ENCODE data around the gene ADGRD1. TPM values are rescaled to one million over a fixed set of nuclear protein-coding genes. Genes with fewer than 3 reads are reported as not detected.

ADGRD1 gene
- total RNA-seq, 2 donors from 2014 or later = 21.3 to 37.0 TPM

DNA sequence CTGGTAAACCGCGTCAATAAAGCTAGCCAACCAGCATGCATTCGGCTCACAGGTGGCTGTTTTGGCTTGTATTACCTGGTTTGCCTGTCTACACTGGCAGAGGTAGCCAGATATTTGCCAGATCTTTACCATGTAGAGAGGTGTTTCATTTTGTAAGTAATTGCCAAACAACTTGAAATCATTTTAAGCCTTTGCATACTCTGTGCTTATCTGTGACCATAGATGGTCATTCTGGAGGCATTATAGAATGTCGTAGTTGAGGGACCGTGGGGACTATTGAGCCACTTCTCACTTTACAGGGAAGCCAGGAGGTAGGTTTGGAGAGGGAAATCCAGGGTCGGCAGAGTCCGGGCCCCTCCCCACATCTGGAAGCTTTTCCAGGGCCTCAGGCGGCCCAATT is 5.9 kb downstream of the ADGRD1 start:
- H3K27ac ChIP-seq = no peak overlapping the region
- TF ChIP-seq, protein P1, sequence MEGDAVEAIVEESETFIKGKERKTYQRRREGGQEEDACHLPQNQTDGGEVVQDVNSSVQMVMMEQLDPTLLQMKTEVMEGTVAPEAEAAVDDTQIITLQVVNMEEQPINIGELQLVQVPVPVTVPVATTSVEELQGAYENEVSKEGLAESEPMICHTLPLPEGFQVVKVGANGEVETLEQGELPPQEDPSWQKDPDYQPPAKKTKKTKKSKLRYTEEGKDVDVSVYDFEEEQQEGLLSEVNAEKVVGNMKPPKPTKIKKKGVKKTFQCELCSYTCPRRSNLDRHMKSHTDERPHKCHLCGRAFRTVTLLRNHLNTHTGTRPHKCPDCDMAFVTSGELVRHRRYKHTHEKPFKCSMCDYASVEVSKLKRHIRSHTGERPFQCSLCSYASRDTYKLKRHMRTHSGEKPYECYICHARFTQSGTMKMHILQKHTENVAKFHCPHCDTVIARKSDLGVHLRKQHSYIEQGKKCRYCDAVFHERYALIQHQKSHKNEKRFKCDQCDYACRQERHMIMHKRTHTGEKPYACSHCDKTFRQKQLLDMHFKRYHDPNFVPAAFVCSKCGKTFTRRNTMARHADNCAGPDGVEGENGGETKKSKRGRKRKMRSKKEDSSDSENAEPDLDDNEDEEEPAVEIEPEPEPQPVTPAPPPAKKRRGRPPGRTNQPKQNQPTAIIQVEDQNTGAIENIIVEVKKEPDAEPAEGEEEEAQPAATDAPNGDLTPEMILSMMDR (IDR thresholded peaks at IDR 0.05) = no peak
- H3K4me3 ChIP-seq = no peak overlapping the region
- no peaks in the 10 kb centered on the region for H3K9me3 ChIP-seq
- no peaks in the 10 kb centered on the region for H3K27me3 ChIP-seq (replicated peaks; ENCODE audit: insufficient read depth)
- no peaks in the 10 kb centered on the region for H3K36me3 ChIP-seq
- ATAC-seq (ENCODE audit: insufficient number of reproducible peaks, low FRiP score, low read depth) (no peak), DNase-seq (ENCODE audit: low spot score) (no peak)
- H3K4me1 ChIP-seq (ENCODE audit: control insufficient read depth in 1 of 2, low read depth in 2 of 2) = peaks cover 0 to 1% of the 10 kb centered on the region in 2 donors

DNA sequence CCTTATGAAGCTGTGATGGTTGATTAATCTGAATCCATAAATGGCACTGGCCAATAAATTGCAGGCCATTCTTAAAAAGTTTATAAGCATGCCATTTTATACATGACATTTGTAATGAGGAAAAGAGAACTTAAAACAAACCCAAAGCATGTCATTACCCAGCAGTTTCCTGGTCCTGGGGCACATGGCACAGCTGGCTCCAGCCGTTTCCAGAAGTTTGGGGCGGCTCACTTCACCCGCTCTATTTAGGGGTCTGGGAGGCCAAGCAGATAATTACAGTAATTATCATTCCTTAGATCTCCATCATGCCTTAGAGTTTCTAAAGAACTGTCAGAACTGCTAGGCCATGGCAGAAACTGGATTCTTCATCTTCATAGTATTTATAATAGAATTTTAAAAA is 6.4 kb downstream of the ADGRD1 start:
- Histone ChIP-seq H3K4me3 (no peak overlapping the region), H3K9me3 (no peaks in the 10 kb centered on the region), H3K36me3 (no peaks in the 10 kb centered on the region), H3K4me1 (ENCODE audit: control insufficient read depth in 1 of 2, low read depth in 2 of 2) (no peaks in the 10 kb centered on the region), H3K27me3 (replicated peaks; ENCODE audit: insufficient read depth) (no peaks in the 10 kb centered on the region), H3K27ac (no peak overlapping the region)
- TF ChIP-seq, protein P1 (IDR thresholded peaks at IDR 0.05) = no peak
- DNase-seq (ENCODE audit: low spot score) (no peak), ATAC-seq (ENCODE audit: insufficient number of reproducible peaks, low FRiP score, low read depth) (no peak)

DNA sequence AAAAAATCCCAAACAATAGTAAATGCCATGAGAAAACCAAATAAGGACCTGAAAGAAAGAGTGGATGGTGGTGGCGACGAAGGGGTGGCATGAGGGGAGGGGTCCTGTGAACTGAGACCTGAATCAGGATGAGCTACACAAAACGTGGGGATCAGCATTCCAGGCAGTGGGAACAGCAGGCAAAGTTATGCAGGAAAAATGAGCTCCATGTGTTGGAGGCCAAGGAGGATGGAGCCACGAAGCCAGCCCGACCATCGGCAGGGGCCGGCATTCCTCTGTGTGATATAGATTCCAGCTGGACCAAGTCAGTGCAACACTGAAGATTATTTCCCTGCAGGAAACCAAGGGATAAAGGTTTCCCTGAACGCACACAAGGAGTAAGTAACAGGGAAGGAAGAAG is 7.1 kb downstream of the ADGRD1 start:
- Histone ChIP-seq H3K9me3 (no peaks in the 10 kb centered on the region), H3K4me3 (no peak overlapping the region), H3K27me3 (replicated peaks; ENCODE audit: insufficient read depth) (no peaks in the 10 kb centered on the region), H3K4me1 (ENCODE audit: control insufficient read depth in 1 of 2, low read depth in 2 of 2) (no peaks in the 10 kb centered on the region), H3K36me3 (no peaks in the 10 kb centered on the region), H3K27ac (no peak overlapping the region)
- ATAC-seq (ENCODE audit: insufficient number of reproducible peaks, low FRiP score, low read depth) = no peak
- DNase-seq (ENCODE audit: low spot score) = no peak
- TF ChIP-seq, protein P1 (IDR thresholded peaks at IDR 0.05) = no peak

DNA sequence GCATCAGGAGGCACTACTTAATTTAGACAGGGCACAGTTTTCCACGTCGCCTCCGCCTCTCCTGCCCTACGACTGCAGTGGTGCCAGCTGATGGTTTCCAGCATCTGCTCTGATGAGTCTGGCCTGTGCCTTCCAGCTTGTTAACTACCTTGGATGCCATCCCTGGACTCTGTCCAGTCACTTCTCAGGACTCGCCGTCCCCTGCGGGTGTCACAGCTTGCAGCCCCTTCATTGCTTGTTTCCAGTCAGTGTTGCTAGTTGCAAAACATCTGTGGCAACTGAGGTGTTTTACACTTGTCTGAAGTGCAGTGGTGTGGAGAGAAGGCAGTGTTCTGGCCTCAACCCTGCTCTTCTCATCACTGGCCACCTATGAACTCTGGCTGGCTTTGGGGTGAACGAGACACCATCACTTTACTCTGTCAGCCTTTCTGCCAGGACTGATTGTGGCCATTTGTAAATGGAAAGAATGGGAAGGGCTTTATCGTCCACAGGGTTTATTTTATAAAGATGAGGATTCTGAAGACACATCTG is 8.3 kb downstream of the ADGRD1 start:
- Histone ChIP-seq H3K27me3 (replicated peaks; ENCODE audit: insufficient read depth) (no peaks in the 10 kb centered on the region), H3K36me3 (peaks cover under 1% of the 10 kb centered on the region), H3K9me3 (no peaks in the 10 kb centered on the region), H3K4me1 (ENCODE audit: control insufficient read depth in 1 of 2, low read depth in 2 of 2) (no peaks in the 10 kb centered on the region), H3K4me3 (no peak overlapping the region), H3K27ac (no peak overlapping the region)
- ATAC-seq (ENCODE audit: insufficient number of reproducible peaks, low FRiP score, low read depth) (no peak), DNase-seq (ENCODE audit: low spot score) (no peak)
- TF ChIP-seq, protein P1 (IDR thresholded peaks at IDR 0.05) = no peak

DNA sequence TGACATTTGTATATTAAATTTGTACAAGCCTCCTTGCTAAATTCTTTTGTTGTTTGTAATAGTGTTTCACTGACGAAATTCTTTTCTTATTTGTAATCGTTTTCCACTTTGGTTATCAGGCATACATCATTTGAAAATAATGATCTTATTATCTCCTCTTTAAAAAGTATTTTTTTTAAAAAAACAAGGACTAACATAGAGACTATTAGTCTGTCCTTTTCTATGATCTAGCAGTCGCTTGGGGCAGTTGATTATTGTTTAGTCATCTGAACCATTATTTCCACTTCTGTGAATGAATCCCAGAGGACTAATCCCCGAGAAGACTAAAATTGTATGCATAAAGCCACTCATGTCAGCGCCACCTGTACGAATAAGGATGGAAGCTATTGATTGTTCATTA is 11.5 kb downstream of the ADGRD1 start:
- ATAC-seq (ENCODE audit: insufficient number of reproducible peaks, low FRiP score, low read depth) = no peak
- no peak overlapping the region for H3K27ac ChIP-seq

More for the DNA sequence above, 11.5 kb downstream of the ADGRD1 start:
- H3K4me1 ChIP-seq (ENCODE audit: control insufficient read depth in 1 of 2, low read depth in 2 of 2) = no peaks in the 10 kb centered on the region
- no peak for DNase-seq (ENCODE audit: low spot score)
- H3K36me3 ChIP-seq = peaks cover 6% of the 10 kb centered on the region
- TF ChIP-seq, protein P1 (IDR thresholded peaks at IDR 0.05) = no peak
- no peak overlapping the region for H3K4me3 ChIP-seq
- H3K9me3 ChIP-seq = no peaks in the 10 kb centered on the region
- no peaks in the 10 kb centered on the region for H3K27me3 ChIP-seq (replicated peaks; ENCODE audit: insufficient read depth)
